HepG2 (cell line): ENCODE data around the gene MVP. TPM values are rescaled to one million over a fixed set of nuclear protein-coding genes. Genes with fewer than 3 reads are reported as not detected.
A peak's percentile ranks its signal among the peaks of the same experiment; 100 is the strongest.

Source experiments
- BCL3 ChIP-seq: sonication (generic); formaldehyde crosslinking; IDR thresholded peaks from 2 replicates; pipeline ENCODE4 v1.5.1; 2020; ENCODE audit warnings: mild to moderate bottlenecking, missing genetic modification reagents, moderate library complexity
- FOXP1 ChIP-seq, 2 experiments: fragments of 450-650 bp in 1 of 2; IDR thresholded peaks; 2 replicates each; pipeline ENCODE4 v1.6.1; 2017 to 2018; ENCODE audit warnings: antibody characterized with exemption in 1 of 2
- HMGXB4 ChIP-seq, 2 experiments: sonication (generic) in 1 of 2; formaldehyde crosslinking in 1 of 2; IDR thresholded peaks; 2 replicates each; pipeline versions ENCODE4 v1.4.0 to v1.6.1; 2018 to 2020; ENCODE audit warnings: missing genetic modification reagents in 2 of 2, borderline replicate concordance in 1 of 2, low read depth in 1 of 2, mild to moderate bottlenecking in 1 of 2, missing biosample characterization in 1 of 2
- IRX3 ChIP-seq: sonication (generic); formaldehyde crosslinking; IDR thresholded peaks from 2 replicates; pipeline ENCODE4 v1.8.1; 2023; ENCODE audit warnings: mild to moderate bottlenecking, low read depth, missing genetic modification reagents, borderline replicate concordance
- MEIS1 ChIP-seq: sonication (generic); formaldehyde crosslinking; IDR thresholded peaks from 2 replicates; pipeline ENCODE4 v1.9.0; 2021; ENCODE audit warnings: mild to moderate bottlenecking, missing genetic modification reagents, moderate library complexity, borderline replicate concordance
- NFATC3 ChIP-seq: sonication (generic); formaldehyde crosslinking; IDR thresholded peaks from 2 replicates; pipeline ENCODE4 v1.5.1; 2020; ENCODE audit warnings: mild to moderate bottlenecking, missing genetic modification reagents
- PREB ChIP-seq: sonication (generic); formaldehyde crosslinking; IDR thresholded peaks from 2 replicates; pipeline ENCODE4 v1.4.0; 2020; ENCODE audit warnings: missing genetic modification reagents
- SKI ChIP-seq: fragments of 450-650 bp; IDR thresholded peaks from one replicate; pipeline ENCODE4 v1.6.1; 2018; ENCODE audit warnings: mild to moderate bottlenecking; ENCODE audit not compliant: partially characterized antibody
- SP140L ChIP-seq: sonication (generic); formaldehyde crosslinking; IDR thresholded peaks from 2 replicates; pipeline ENCODE4 v1.4.0; 2020; ENCODE audit warnings: missing genetic modification reagents, borderline replicate concordance
- TRIM24 ChIP-seq: sonication (generic); formaldehyde crosslinking; IDR thresholded peaks from 2 replicates; pipeline ENCODE4 v1.8.0; 2022; ENCODE audit warnings: mild to moderate bottlenecking, missing genetic modification reagents
- WIZ ChIP-seq: sonication (generic); formaldehyde crosslinking; IDR thresholded peaks from 2 replicates; pipeline ENCODE4 v1.5.1; 2020; ENCODE audit warnings: mild to moderate bottlenecking, missing genetic modification reagents
- ZEB1 ChIP-seq: IDR thresholded peaks from 2 replicates; pipeline ENCODE4 v1.6.1; 2012; ENCODE audit warnings: mild to moderate bottlenecking, low read depth, inconsistent platforms; ENCODE audit not compliant: insufficient replicate concordance
- ZFX ChIP-seq: sonication (generic); formaldehyde crosslinking; IDR thresholded peaks from 2 replicates; pipeline ENCODE4 v1.4.0; 2020; ENCODE audit warnings: mild to moderate bottlenecking, low read depth, missing genetic modification reagents, moderate library complexity
- ZNF143 ChIP-seq: sonication (generic); formaldehyde crosslinking; IDR thresholded peaks from 2 replicates; pipeline ENCODE4 v1.4.0; 2020; ENCODE audit warnings: missing genetic modification reagents
- ZNF235 ChIP-seq: sonication (generic); formaldehyde crosslinking; IDR thresholded peaks from 2 replicates; pipeline ENCODE4 v1.8.1; 2023; ENCODE audit warnings: mild to moderate bottlenecking, missing genetic modification reagents, borderline replicate concordance
- ZNF264 ChIP-seq: sonication (generic); formaldehyde crosslinking; IDR thresholded peaks from 2 replicates; pipeline ENCODE4 v1.4.0; 2020; ENCODE audit warnings: missing genetic modification reagents
- ZNF292 ChIP-seq: sonication (generic); formaldehyde crosslinking; IDR thresholded peaks from 2 replicates; pipeline ENCODE4 v1.8.1; 2022; ENCODE audit warnings: mild to moderate bottlenecking, low read depth, missing genetic modification reagents, borderline replicate concordance
- ZNF513 ChIP-seq: sonication (generic); formaldehyde crosslinking; conservative IDR thresholded peaks from 2 replicates; pipeline ENCODE4 v1.5.0; 2020; ENCODE audit warnings: missing genetic modification reagents
- ZNF543 ChIP-seq: sonication (generic); formaldehyde crosslinking; IDR thresholded peaks from 2 replicates; pipeline ENCODE4 v1.4.0; 2020; ENCODE audit warnings: mild to moderate bottlenecking, missing genetic modification reagents
- ZNF562 ChIP-seq: sonication (generic); formaldehyde crosslinking; IDR thresholded peaks from 2 replicates; pipeline ENCODE4 v1.8.0; 2022; ENCODE audit warnings: missing genetic modification reagents, borderline replicate concordance
- ZNF703 ChIP-seq: sonication (generic); formaldehyde crosslinking; IDR thresholded peaks from 2 replicates; pipeline ENCODE4 v1.5.1; 2020; ENCODE audit warnings: missing genetic modification reagents, mild to moderate bottlenecking, moderate library complexity, borderline replicate concordance
- ZNF749 ChIP-seq: sonication (generic); formaldehyde crosslinking; IDR thresholded peaks from 2 replicates; pipeline ENCODE4 v1.8.0; 2022; ENCODE audit warnings: mild to moderate bottlenecking, missing genetic modification reagents, moderate library complexity, borderline replicate concordance
- ZNF766 ChIP-seq: sonication (generic); formaldehyde crosslinking; IDR thresholded peaks from 2 replicates; pipeline ENCODE4 v1.5.0; 2020; ENCODE audit warnings: missing genetic modification reagents, borderline replicate concordance
- polyA plus RNA-seq, 8 experiments: library from polyadenylated mRNA; depleted of rRNA in 3 of 8; stranded (reverse) in 7 of 8; unstranded in 1 of 8; fragments of >200 nt; fragmentation: Illumina TruSeq in 4 of 8; extraction: Trizol in 4 of 8; gene quantifications; 2 replicates each; pipeline versions ENCODE4 v1.2.1 to v1.2.3, GENCODE V29; 2011 to 2016; ENCODE audit warnings: low read depth in 4 of 8, missing spikeins in 1 of 8, mixed read lengths in 1 of 8; ENCODE audit not compliant: insufficient read depth in 1 of 8
- total RNA-seq, 5 experiments: library from RNA; depleted of rRNA; stranded (reverse); fragments of >200 nt; fragmentation: Illumina TruSeq; extraction: Trizol; gene quantifications; 2 replicates each; pipeline ENCODE4 v1.2.3, GENCODE V29; 2016; ENCODE audit warnings: low read depth in 1 of 5

The MVP gene
- total and polyA plus RNA-seq, 2 of the 13 experiments (the other 11 are each of a cell fraction or from before 2014, with no cell fraction given) = 22.9 to 43.5 TPM

- TF ChIP-seq ZNF513 (0 out of 2 replicates have a peak, but pooled peaks have one; percentile 61), SKI (peak; percentile 30), HMGXB4 (CRISPR knock-in tag; IDR thresholded peaks at IDR 0.05; ENCODE audit: borderline replicate concordance in 1 of 2, low read depth in 1 of 2) (peak in 1 of 2 experiments; percentile 46; a peak in 2 of 4 replicates), ZNF766 (CRISPR knock-in tag) (no peak), ZNF235 (no peak), TRIM24 (CRISPR knock-in tag) (no peak), ZNF562 (CRISPR knock-in tag) (no peak), WIZ (CRISPR knock-in tag) (no peak), FOXP1 (IDR thresholded peaks at IDR 0.05) (no peak), FOXP1 (CRISPR knock-in tag; IDR thresholded peaks at IDR 0.05) (0 out of 2 replicates have a peak, but pooled peaks have one; percentile 6), MEIS1 (CRISPR knock-in tag) (no peak; the same call in 1 of the 2 replicates), ZFX (peak; percentile 65), ZNF749 (no peak; the same call in 1 of the 2 replicates), BCL3 (peak; percentile 97), SP140L (CRISPR knock-in tag) (no peak), ZNF543 (CRISPR knock-in tag) (peak; percentile 38; the same call in 1 of the 2 replicates), PREB (0 out of 2 replicates have a peak, but pooled peaks have one; percentile 79), IRX3 (no peak), ZNF143 (CRISPR knock-in tag) (no peak; the same call in 1 of the 2 replicates), NFATC3 (no peak), ZEB1 (peak; percentile 69), ZNF264 (0 out of 2 replicates have a peak, but pooled peaks have one; percentile 23), ZNF703 (CRISPR knock-in tag) (peak; percentile 36; the same call in 1 of the 2 replicates), ZNF292 (peak; percentile 64)
Measured at GRCh38 chr16:29811170-29811895, 8.9 kb upstream of the MVP start (continued).
